Fibroblast of pulmonary artery (primary cell): ENCODE data around the gene EML6.

Experiments
- DNase-seq: peaks from one replicate; pipeline ENCODE4 v3.0.0-alpha.2; 2010; ENCODE audit warnings: low read depth
- H3K4me3 ChIP-seq: replicated peaks from 2 replicates; pipeline ENCODE4 v1.5.1; 2011; ENCODE audit warnings: low read depth, mild to moderate bottlenecking, control low read depth, low read length, moderate library complexity
- CTCF ChIP-seq: IDR thresholded peaks from 2 replicates; pipeline ENCODE4 v1.5.1; 2011; ENCODE audit warnings: mild to moderate bottlenecking, control low read depth, low read length, inconsistent platforms; ENCODE audit errors: missing control alignments

The EML6 gene

GRCh38 chr2:54720563-54720962 lies 2.9 kb upstream of the EML6 start:
- no peak overlapping the region for H3K4me3 ChIP-seq
- DNase-seq = no peak
- no peak for TF ChIP-seq CTCF

GRCh38 chr2:54722641-54723040 lies 821 bp upstream of the EML6 start:
- DNase-seq = peak; percentile 73

GRCh38 chr2:54723996-54724559 lies 616 bp downstream of the EML6 start:
- TF ChIP-seq CTCF = no peak
- H3K4me3 ChIP-seq = peak overlapping the region; percentile 78
- DNase-seq = peak; percentile 21

More at GRCh38 chr2:54722641-54723040, 821 bp upstream of the EML6 start:
- H3K4me3 ChIP-seq = peak overlapping the region; percentile 78
- no peak for TF ChIP-seq CTCF

GRCh38 chr2:54724560-54725342 lies 1.3 kb downstream of the EML6 start:
- TF ChIP-seq CTCF = no peak
- peak overlapping the region; percentile 78 for H3K4me3 ChIP-seq
- DNase-seq = no peak

GRCh38 chr2:54725343-54726099 lies 2.1 kb downstream of the EML6 start:
- no peak for DNase-seq
- no peak for TF ChIP-seq CTCF
- H3K4me3 ChIP-seq = no peak overlapping the region

GRCh38 chr2:54726431-54726830 lies 3.0 kb downstream of the EML6 start:
- H3K4me3 ChIP-seq = no peak overlapping the region
- DNase-seq = no peak
- TF ChIP-seq CTCF = no peak
